Hepatocyte (in vitro differentiated cells): ENCODE measurements around the gene KNCN.

Experiments used
- EZH2 ChIP-seq: fragments of 200-600 bp; sonication (generic); IDR thresholded peaks from 2 replicates; pipeline ENCODE4 v1.6.1; 2016; ENCODE audit warnings: antibody characterized with exemption, mild to moderate bottlenecking, borderline replicate concordance
- TF ChIP-seq, protein P1 (sequence below): fragments of 200-600 bp; sonication (generic); IDR thresholded peaks from 2 replicates; pipeline ENCODE4 v1.5.1; 2016; ENCODE audit warnings: antibody characterized with exemption, mild to moderate bottlenecking; ENCODE audit not compliant: poor library complexity

DNA sequence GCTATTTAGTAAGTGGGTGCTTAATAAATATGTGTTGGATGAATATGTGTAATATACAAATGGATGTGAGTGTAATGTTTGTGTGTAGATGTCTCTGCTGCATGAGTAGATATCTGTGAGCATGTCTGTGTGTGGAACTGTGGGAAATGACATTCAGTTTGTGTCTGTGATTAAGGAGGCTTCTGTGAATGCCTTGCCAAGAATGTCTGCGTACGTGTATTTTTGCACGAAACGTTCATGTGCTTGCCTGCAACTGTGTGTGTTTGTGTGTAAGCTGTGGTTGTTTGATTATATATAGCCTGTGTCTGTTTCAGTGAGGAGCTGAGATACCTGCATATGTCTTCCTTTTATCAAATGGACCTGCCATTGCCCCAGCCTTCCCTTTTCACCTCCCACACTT lies 48.0 kb downstream of the KNCN start:
- TF ChIP-seq, protein P1, sequence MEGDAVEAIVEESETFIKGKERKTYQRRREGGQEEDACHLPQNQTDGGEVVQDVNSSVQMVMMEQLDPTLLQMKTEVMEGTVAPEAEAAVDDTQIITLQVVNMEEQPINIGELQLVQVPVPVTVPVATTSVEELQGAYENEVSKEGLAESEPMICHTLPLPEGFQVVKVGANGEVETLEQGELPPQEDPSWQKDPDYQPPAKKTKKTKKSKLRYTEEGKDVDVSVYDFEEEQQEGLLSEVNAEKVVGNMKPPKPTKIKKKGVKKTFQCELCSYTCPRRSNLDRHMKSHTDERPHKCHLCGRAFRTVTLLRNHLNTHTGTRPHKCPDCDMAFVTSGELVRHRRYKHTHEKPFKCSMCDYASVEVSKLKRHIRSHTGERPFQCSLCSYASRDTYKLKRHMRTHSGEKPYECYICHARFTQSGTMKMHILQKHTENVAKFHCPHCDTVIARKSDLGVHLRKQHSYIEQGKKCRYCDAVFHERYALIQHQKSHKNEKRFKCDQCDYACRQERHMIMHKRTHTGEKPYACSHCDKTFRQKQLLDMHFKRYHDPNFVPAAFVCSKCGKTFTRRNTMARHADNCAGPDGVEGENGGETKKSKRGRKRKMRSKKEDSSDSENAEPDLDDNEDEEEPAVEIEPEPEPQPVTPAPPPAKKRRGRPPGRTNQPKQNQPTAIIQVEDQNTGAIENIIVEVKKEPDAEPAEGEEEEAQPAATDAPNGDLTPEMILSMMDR, result no peak
- no peak for TF ChIP-seq EZH2
